Measurements from ENCODE around the gene TSFM.
A peak's percentile ranks its signal among the peaks of the same experiment; 100 is the strongest.
"Not testable (repeated sequence)": the region's sequence is repeated elsewhere in the genome, so short reads cannot be mapped to it uniquely, and the experiment has no call there.

Gene TSFM

DNA sequence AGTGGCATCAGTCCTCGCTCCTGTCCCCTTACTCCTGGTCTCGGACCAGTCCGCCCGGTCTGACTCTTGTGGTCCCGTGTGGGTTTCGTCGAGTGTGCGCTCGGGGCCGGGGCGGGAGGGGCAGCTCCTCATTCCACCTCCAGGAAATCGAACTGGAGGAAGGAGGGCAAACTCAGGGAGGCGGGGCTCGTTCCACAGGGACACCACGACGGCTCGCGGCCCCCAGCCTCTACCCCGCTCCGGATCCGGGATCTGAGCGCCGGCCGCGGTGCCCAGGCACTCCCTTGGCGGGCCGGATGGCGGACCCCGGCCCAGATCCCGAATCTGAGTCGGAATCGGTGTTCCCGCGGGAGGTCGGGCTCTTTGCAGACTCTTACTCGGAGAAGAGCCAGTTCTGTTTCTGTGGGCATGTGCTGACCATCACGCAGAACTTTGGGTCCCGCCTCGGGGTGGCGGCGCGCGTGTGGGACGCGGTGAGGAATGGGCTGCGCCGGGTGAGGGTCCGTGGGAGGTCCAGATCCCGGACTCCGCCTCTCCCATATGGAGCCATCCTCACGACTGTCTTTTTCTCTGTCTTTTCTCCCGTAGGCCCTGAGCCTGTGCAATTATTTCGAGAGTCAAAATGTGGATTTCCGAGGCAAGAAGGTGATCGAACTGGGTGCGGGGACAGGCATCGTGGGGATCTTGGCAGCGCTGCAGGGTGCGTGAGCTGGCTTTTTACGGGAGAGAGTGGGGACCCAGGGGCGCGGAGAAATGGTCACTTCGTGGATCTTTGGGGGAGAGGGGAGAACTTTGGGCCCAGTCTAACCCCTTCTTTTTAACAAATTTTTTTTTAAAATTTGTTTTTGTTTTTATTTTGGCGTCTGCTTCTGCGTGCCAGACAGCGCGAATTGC is 9.9 kb upstream of the TSFM start, which contains the start of gene EEF1AKMT3:
Gene EEF1AKMT3, plus strand, starts transcription at position 186 of the 894 bp plus-strand sequence. Its CDS starts 111 bp downstream, at position 297.
- H2BK120ac ChIP-seq (ENCODE audit: low read depth, low read length): no peak within 1 kb of the TSS
- H3K4me1 ChIP-seq (ENCODE audit: control insufficient read depth, low read depth, low read length): no peaks in the 10 kb centered on the region
- H3K23ac ChIP-seq (ENCODE audit: low read length): no peak within 1 kb of the TSS
- H3K79me2 ChIP-seq (ENCODE audit: control insufficient read depth, insufficient read depth, low read length): peaks cover 3% of the 10 kb centered on the region
- H3K18ac ChIP-seq (ENCODE audit: low read length): peak within 1 kb of the TSS; percentile 62
- peak within 1 kb of the TSS; percentile 94 for H3K56ac ChIP-seq (ENCODE audit: low read length)
- H2BK15ac ChIP-seq (replicated peaks; ENCODE audit: low read depth): no peak within 1 kb of the TSS
- DNase-seq: no peak
- no peak within 1 kb of the TSS for H4K8ac ChIP-seq (ENCODE audit: low read depth, low read length)
- H4K5ac ChIP-seq (ENCODE audit: low read length): no peak within 1 kb of the TSS
- peak within 1 kb of the TSS; percentile 82 for H3K9ac ChIP-seq (ENCODE audit: low read length)
- no peaks in the 10 kb centered on the region for H3K27me3 ChIP-seq (ENCODE audit: insufficient read depth, low read length, poor library complexity)
- WGBS (ENCODE audit: extremely low coverage, insufficient coverage, low lambda C conversion rate): no CpG with 5 or more reads among the region's 67 CpGs
- H3K4me3 ChIP-seq (ENCODE audit: low read length): peak within 1 kb of the TSS; percentile 51
- H2BK5ac ChIP-seq (ENCODE audit: low read length): no peak within 1 kb of the TSS
- H2AK5ac ChIP-seq (ENCODE audit: low read length): no peak within 1 kb of the TSS
- H3K36me3 ChIP-seq (ENCODE audit: control insufficient read depth, insufficient read depth, low read length): peaks cover 2% of the 10 kb centered on the region
- peak within 1 kb of the TSS; percentile 84 for H3K4me2 ChIP-seq (ENCODE audit: low read length)
- H3K4ac ChIP-seq (ENCODE audit: low read depth, low read length): peak within 1 kb of the TSS; percentile 60
- peak within 1 kb of the TSS; percentile 59 for H3K27ac ChIP-seq (ENCODE audit: low read depth, low read length)
- peaks cover 8% of the 10 kb centered on the region for H3K79me1 ChIP-seq (ENCODE audit: low read length)

DNA sequence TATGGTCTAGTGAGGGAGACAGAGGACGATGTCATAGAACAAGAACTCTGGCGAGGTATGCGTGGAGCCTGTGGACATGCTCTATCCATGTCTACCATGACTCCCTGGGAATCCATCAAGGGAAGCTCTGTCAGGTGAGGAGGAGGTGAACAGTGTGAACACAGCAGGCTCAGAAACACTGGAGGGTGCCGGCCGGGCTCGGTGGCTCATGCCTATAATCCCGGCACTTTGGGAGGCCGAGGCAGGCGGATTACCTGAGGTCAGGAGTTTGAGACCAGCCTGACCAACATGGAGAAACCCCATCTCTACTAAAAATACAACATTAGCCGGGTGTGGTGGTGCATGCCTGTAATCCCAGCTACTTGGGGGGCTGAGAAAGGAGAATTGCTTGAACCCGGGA is 8.0 kb upstream of the TSFM start:
- not testable (repeated sequence) for H3K56ac ChIP-seq (ENCODE audit: low read length); H4K5ac ChIP-seq (ENCODE audit: low read length); H3K9ac ChIP-seq (ENCODE audit: low read length); H2BK120ac ChIP-seq (ENCODE audit: low read depth, low read length); H2BK15ac ChIP-seq (replicated peaks; ENCODE audit: low read depth); H4K8ac ChIP-seq (ENCODE audit: low read depth, low read length); H3K36me3 ChIP-seq (ENCODE audit: control insufficient read depth, insufficient read depth, low read length); H2AK5ac ChIP-seq (ENCODE audit: low read length); H3K27me3 ChIP-seq (ENCODE audit: insufficient read depth, low read length, poor library complexity); H2BK5ac ChIP-seq (ENCODE audit: low read length); H3K4me3 ChIP-seq (ENCODE audit: low read length); H3K4me2 ChIP-seq (ENCODE audit: low read length); H3K4ac ChIP-seq (ENCODE audit: low read depth, low read length); H3K79me1 ChIP-seq (ENCODE audit: low read length); H3K23ac ChIP-seq (ENCODE audit: low read length); H3K27ac ChIP-seq (ENCODE audit: low read depth, low read length); H3K4me1 ChIP-seq (ENCODE audit: control insufficient read depth, low read depth, low read length); H3K18ac ChIP-seq (ENCODE audit: low read length); H3K79me2 ChIP-seq (ENCODE audit: control insufficient read depth, insufficient read depth, low read length)
- DNase-seq: peak; percentile 44
- WGBS (ENCODE audit: extremely low coverage, insufficient coverage, low lambda C conversion rate): no CpG with 5 or more reads among the region's 11 CpGs

DNA sequence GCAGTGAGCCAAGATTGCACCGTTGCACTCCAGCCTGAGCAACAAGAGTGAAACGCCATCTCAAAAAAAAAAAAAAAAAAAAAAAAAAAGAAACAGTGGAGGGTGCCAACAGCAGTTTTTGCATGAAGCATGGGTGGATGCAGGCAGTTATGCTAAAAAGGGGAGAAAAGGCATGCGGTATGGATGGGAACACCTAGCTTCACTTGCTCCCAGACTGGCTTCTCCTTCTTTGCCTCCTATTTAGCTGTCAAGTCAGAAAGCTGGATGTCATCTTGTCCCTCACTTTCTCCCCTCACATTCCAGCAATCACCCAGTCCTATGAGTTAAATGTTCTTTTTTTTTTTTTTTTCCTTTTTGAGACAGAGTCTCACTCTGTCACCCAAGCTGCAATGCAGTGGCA is 7.5 kb upstream of the TSFM start:
- H3K4me2 ChIP-seq (ENCODE audit: low read length): no peak overlapping the region
- DNase-seq: no peak
- H3K9ac ChIP-seq (ENCODE audit: low read length): no peak overlapping the region
- H4K8ac ChIP-seq (ENCODE audit: low read depth, low read length): no peak overlapping the region
- peaks cover 8% of the 10 kb centered on the region for H3K79me1 ChIP-seq (ENCODE audit: low read length)
- no peak overlapping the region for H2BK5ac ChIP-seq (ENCODE audit: low read length)
- WGBS (ENCODE audit: extremely low coverage, insufficient coverage, low lambda C conversion rate): no CpG with 5 or more reads among the region's 3 CpGs
- H3K23ac ChIP-seq (ENCODE audit: low read length): no peak overlapping the region
- peaks cover 3% of the 10 kb centered on the region for H3K79me2 ChIP-seq (ENCODE audit: control insufficient read depth, insufficient read depth, low read length)
- no peak overlapping the region for H3K4me3 ChIP-seq (ENCODE audit: low read length)
- no peak overlapping the region for H2AK5ac ChIP-seq (ENCODE audit: low read length)
- no peak overlapping the region for H3K4ac ChIP-seq (ENCODE audit: low read depth, low read length)
- H3K4me1 ChIP-seq (ENCODE audit: control insufficient read depth, low read depth, low read length): no peaks in the 10 kb centered on the region
- H2BK120ac ChIP-seq (ENCODE audit: low read depth, low read length): no peak overlapping the region
- no peak overlapping the region for H3K56ac ChIP-seq (ENCODE audit: low read length)
- no peak overlapping the region for H2BK15ac ChIP-seq (replicated peaks; ENCODE audit: low read depth)
- H3K27ac ChIP-seq (ENCODE audit: low read depth, low read length): no peak overlapping the region
- no peaks in the 10 kb centered on the region for H3K36me3 ChIP-seq (ENCODE audit: control insufficient read depth, insufficient read depth, low read length)
- H4K5ac ChIP-seq (ENCODE audit: low read length): no peak overlapping the region
- no peaks in the 10 kb centered on the region for H3K27me3 ChIP-seq (ENCODE audit: insufficient read depth, low read length, poor library complexity)
- H3K18ac ChIP-seq (ENCODE audit: low read length): no peak overlapping the region

DNA sequence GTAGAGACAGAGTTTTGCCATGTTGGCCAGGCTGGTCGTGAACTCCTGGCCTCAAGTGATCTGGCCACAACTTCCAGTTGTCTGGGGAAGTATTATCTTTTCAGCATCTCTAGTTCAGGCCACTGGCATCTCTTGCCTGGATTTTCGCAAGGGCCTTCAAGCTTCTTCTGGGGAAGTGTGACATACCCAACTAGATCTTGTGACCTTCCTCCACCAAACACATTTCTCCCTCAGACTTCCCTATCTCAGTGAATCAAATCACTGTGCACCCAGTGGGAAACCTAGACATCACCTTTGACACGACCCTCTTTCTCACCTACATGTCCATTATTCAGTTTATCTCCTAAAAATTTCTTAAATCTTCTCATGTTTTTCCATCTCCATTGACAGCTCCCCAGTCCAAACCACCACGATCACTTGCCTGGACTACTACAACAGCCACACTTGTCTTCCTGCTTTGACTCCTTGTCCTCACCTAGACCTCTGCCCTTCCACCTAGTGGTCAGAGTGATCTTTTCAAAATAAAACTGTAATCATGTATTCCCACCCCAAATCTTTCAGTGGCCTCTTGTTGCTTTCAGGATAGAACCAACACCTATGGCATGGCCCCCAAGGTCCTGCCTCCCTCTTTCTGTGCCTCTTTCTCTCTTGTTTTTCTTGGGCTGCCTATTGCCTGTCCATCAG is 6.9 kb upstream of the TSFM start:
- WGBS (ENCODE audit: extremely low coverage, insufficient coverage, low lambda C conversion rate): no CpG with 5 or more reads among the region's 4 CpGs
- Histone ChIP-seq H3K79me2 (ENCODE audit: control insufficient read depth, insufficient read depth, low read length) (peaks cover 3% of the 10 kb centered on the region), H3K4me3 (ENCODE audit: low read length) (no peak overlapping the region), H2BK5ac (ENCODE audit: low read length) (no peak overlapping the region), H3K27me3 (ENCODE audit: insufficient read depth, low read length, poor library complexity) (no peaks in the 10 kb centered on the region), H3K4ac (ENCODE audit: low read depth, low read length) (no peak overlapping the region), H3K23ac (ENCODE audit: low read length) (no peak overlapping the region), H3K36me3 (ENCODE audit: control insufficient read depth, insufficient read depth, low read length) (no peaks in the 10 kb centered on the region), H4K8ac (ENCODE audit: low read depth, low read length) (no peak overlapping the region), H2AK5ac (ENCODE audit: low read length) (no peak overlapping the region), H3K18ac (ENCODE audit: low read length) (no peak overlapping the region), H4K5ac (ENCODE audit: low read length) (no peak overlapping the region), H2BK15ac (replicated peaks; ENCODE audit: low read depth) (no peak overlapping the region), H3K79me1 (ENCODE audit: low read length) (peaks cover 5% of the 10 kb centered on the region), H2BK120ac (ENCODE audit: low read depth, low read length) (no peak overlapping the region), H3K56ac (ENCODE audit: low read length) (no peak overlapping the region), H3K4me2 (ENCODE audit: low read length) (no peak overlapping the region), H3K9ac (ENCODE audit: low read length) (no peak overlapping the region), H3K27ac (ENCODE audit: low read depth, low read length) (no peak overlapping the region), H3K4me1 (ENCODE audit: control insufficient read depth, low read depth, low read length) (no peaks in the 10 kb centered on the region)
- peak; percentile 39 for DNase-seq

DNA sequence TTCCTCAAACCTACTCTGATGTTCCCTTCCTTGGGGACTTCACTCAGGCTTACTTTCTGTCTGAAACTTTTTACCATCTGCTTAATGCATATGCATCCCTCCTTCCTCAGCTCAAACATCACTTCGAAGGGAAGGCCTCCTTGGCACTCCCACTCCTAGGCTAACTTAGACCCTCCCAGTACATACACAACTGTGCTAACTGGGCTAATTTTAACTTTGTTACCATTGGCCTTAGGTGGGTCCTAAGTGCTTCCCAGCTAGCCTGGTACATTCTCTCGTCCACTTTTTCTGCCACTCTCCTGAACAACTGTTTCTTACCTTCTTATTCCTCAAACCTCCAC is 6.4 kb upstream of the TSFM start:
- Histone ChIP-seq H3K4me1 (ENCODE audit: control insufficient read depth, low read depth, low read length) (no peaks in the 10 kb centered on the region), H2BK15ac (replicated peaks; ENCODE audit: low read depth) (no peak overlapping the region), H3K27me3 (ENCODE audit: insufficient read depth, low read length, poor library complexity) (no peaks in the 10 kb centered on the region), H3K27ac (ENCODE audit: low read depth, low read length) (no peak overlapping the region), H3K79me1 (ENCODE audit: low read length) (peaks cover 3% of the 10 kb centered on the region), H2BK120ac (ENCODE audit: low read depth, low read length) (no peak overlapping the region), H3K23ac (ENCODE audit: low read length) (no peak overlapping the region), H3K79me2 (ENCODE audit: control insufficient read depth, insufficient read depth, low read length) (peaks cover 2% of the 10 kb centered on the region), H3K18ac (ENCODE audit: low read length) (no peak overlapping the region), H3K4me2 (ENCODE audit: low read length) (no peak overlapping the region), H3K9ac (ENCODE audit: low read length) (no peak overlapping the region), H3K4me3 (ENCODE audit: low read length) (no peak overlapping the region), H4K8ac (ENCODE audit: low read depth, low read length) (no peak overlapping the region), H3K4ac (ENCODE audit: low read depth, low read length) (no peak overlapping the region), H2BK5ac (ENCODE audit: low read length) (no peak overlapping the region), H3K36me3 (ENCODE audit: control insufficient read depth, insufficient read depth, low read length) (no peaks in the 10 kb centered on the region), H3K56ac (ENCODE audit: low read length) (no peak overlapping the region), H4K5ac (ENCODE audit: low read length) (no peak overlapping the region), H2AK5ac (ENCODE audit: low read length) (no peak overlapping the region)
- no CpG with 5 or more reads among the region's 2 CpGs for WGBS (ENCODE audit: extremely low coverage, insufficient coverage, low lambda C conversion rate)
- no peak for DNase-seq
